HepG2 (cell line): ENCODE results near the gene GNB4. TPM values are rescaled to one million over a fixed set of nuclear protein-coding genes. Genes with fewer than 3 reads are reported as not detected.

Experiments
- ATAC-seq: fragments of 200-7000 bp; cut with Tn5 transposase; 3 replicates; pipeline ENCODE4 v1.9.1; 2020; ENCODE audit warnings: mild to moderate bottlenecking, moderate library complexity
- BruUV-seq: library from RNA; stranded (reverse); fragments of 400-500 nt; replicated peaks from 2 replicates; lab custom pipeline; 2021; lab: Mats Ljungman, UMichigan
- CTCF ChIA-PET: fragments of 300-600 bp; formaldehyde crosslinking; extraction: SDS; loops from one replicate; lab custom pipeline; 2021; ENCODE audit warnings: low total read pairs, inconsistent platforms, low intra/inter-chr PET ratio; lab: Yijun Ruan, JAX
- POLR2A ChIA-PET: fragments of 350-600 bp; sonication (Branson Sonifier 250); formaldehyde crosslinking; loops from one replicate; lab custom pipeline; 2020; ENCODE audit warnings: antibody characterized with exemption, inconsistent platforms; lab: Yijun Ruan, JAX
- DNase-seq: peaks from one replicate; pipeline ENCODE4 v3.0.0-alpha.2; 2015; ENCODE audit warnings: low spot score
- FAIRE-seq: peaks from 3 replicates; lab custom pipeline; 2011; peaks lifted over from hg19 to GRCh38; lab: Jason Lieb, UNC
- H2AFZ ChIP-seq: one replicate; pipeline ENCODE4 v1.6.1; 2011; ENCODE audit warnings: low read length, inconsistent platforms
- H3K27ac ChIP-seq: fragments of 300-600 bp; 3 replicates; pipeline ENCODE4 v1.8.0; 2011; ENCODE audit warnings: mixed run types, mild to moderate bottlenecking, mixed read lengths, low read length, inconsistent platforms; ENCODE audit not compliant: insufficient read depth; ENCODE audit errors: extremely low read length
- H3K27me3 ChIP-seq, 2 experiments: fragments of 200-600 bp in 1 of 2; 2 replicates in 1 of 2; 3 replicates in 1 of 2; pipeline versions ENCODE4 v1.6.0 to v1.8.0; 2011; ENCODE audit warnings: low read length in 2 of 2, mild to moderate bottlenecking in 2 of 2, moderate library complexity in 2 of 2, inconsistent platforms in 1 of 2; ENCODE audit not compliant: insufficient read depth in 2 of 2, control insufficient read depth in 1 of 2
- H3K36me3 ChIP-seq, 2 experiments: fragments of 200-600 bp in 1 of 2; replicated peaks in 1 of 2; 2 replicates in 1 of 2; 3 replicates in 1 of 2; pipeline versions ENCODE4 v1.5.1 to v1.8.0; 2011; ENCODE audit warnings: low read length in 2 of 2, inconsistent platforms in 1 of 2; ENCODE audit not compliant: insufficient read depth in 2 of 2, control insufficient read depth in 1 of 2
- H3K4me1 ChIP-seq: 2 replicates; pipeline ENCODE4 v1.5.1; 2012; ENCODE audit warnings: low read length, inconsistent platforms; ENCODE audit not compliant: insufficient read depth
- H3K4me2 ChIP-seq: 2 replicates; pipeline ENCODE4 v1.6.0; 2011; ENCODE audit warnings: low read depth, low read length, inconsistent platforms
- H3K4me3 ChIP-seq, 3 experiments: fragments of 200-600 bp in 1 of 3; sonication (generic), shearing (Covaris generic) in 1 of 3; replicated peaks in 1 of 3; 2 replicates each; pipeline ENCODE4 v1.5.1; 2011 to 2016; ENCODE audit warnings: low read length in 3 of 3, inconsistent platforms in 2 of 3, low read depth in 2 of 3, mild to moderate bottlenecking in 2 of 3, control low read depth in 1 of 3, mixed read lengths in 1 of 3; ENCODE audit not compliant: insufficient read depth in 1 of 3
- H3K79me2 ChIP-seq: one replicate; pipeline ENCODE4 v1.6.1; 2011; ENCODE audit warnings: low read length, inconsistent platforms; ENCODE audit not compliant: insufficient read depth
- H3K9ac ChIP-seq: 2 replicates; pipeline ENCODE4 v1.6.0; 2011; ENCODE audit warnings: mild to moderate bottlenecking, low read depth, low read length, inconsistent platforms; ENCODE audit not compliant: insufficient read depth
- H3K9me3 ChIP-seq: 2 replicates; pipeline ENCODE4 v1.5.1; 2012; ENCODE audit warnings: mild to moderate bottlenecking, low read length
- H4K20me1 ChIP-seq: 2 replicates; pipeline ENCODE4 v1.6.0; 2011; ENCODE audit warnings: inconsistent platforms, mild to moderate bottlenecking, low read length, moderate library complexity; ENCODE audit not compliant: insufficient read depth
- KLF6 ChIP-seq: IDR thresholded peaks from 2 replicates; pipeline ENCODE4 v1.8.0; 2016; ENCODE audit warnings: missing biosample characterization, missing genetic modification reagents
- MBNL3 ChIP-seq: fragments of 250-450 bp; sonication (Bioruptor Pico); conservative IDR thresholded peaks from 2 replicates; pipeline ENCODE4 v1.8.0; 2022; ENCODE audit warnings: mild to moderate bottlenecking, inconsistent platforms
- MZF1 ChIP-seq: sonication (generic); formaldehyde crosslinking; IDR thresholded peaks from 2 replicates; pipeline ENCODE4 v1.8.1; 2023; ENCODE audit warnings: mild to moderate bottlenecking, missing genetic modification reagents, borderline replicate concordance
- PITX1 ChIP-seq: sonication (generic); formaldehyde crosslinking; IDR thresholded peaks from 2 replicates; pipeline ENCODE4 v1.5.1; 2020; ENCODE audit warnings: mild to moderate bottlenecking, missing genetic modification reagents
- RARG ChIP-seq: sonication (generic); formaldehyde crosslinking; IDR thresholded peaks from 2 replicates; pipeline ENCODE4 v1.4.0; 2020; ENCODE audit warnings: low read depth, mild to moderate bottlenecking, missing genetic modification reagents
- SMARCE1 ChIP-seq: fragments of 450-650 bp; IDR thresholded peaks from 2 replicates; pipeline ENCODE4 v1.6.1; 2017; ENCODE audit warnings: borderline replicate concordance
- STAT5B ChIP-seq: sonication (generic); formaldehyde crosslinking; IDR thresholded peaks from 2 replicates; pipeline ENCODE4 v1.4.0; 2020; ENCODE audit warnings: missing genetic modification reagents
- TAF1 ChIP-seq: sonication (generic); formaldehyde crosslinking; IDR thresholded peaks from 2 replicates; pipeline ENCODE4 v1.4.0; 2020; ENCODE audit warnings: missing genetic modification reagents
- TBX3 ChIP-seq: fragments of 450-650 bp; IDR thresholded peaks from 2 replicates; pipeline ENCODE4 v1.6.1; 2017; ENCODE audit warnings: antibody characterized with exemption, mild to moderate bottlenecking, inconsistent platforms, borderline replicate concordance
- ZFP1 ChIP-seq: IDR thresholded peaks from 2 replicates; pipeline ENCODE4 v1.6.1; 2016
- ZNF33B ChIP-seq: sonication (generic); formaldehyde crosslinking; IDR thresholded peaks from 2 replicates; pipeline ENCODE4 v1.5.1; 2020; ENCODE audit warnings: mild to moderate bottlenecking, missing genetic modification reagents
- ZNF496 ChIP-seq: sonication (generic); formaldehyde crosslinking; IDR thresholded peaks from 2 replicates; pipeline ENCODE4 v1.8.1; 2023; ENCODE audit warnings: mild to moderate bottlenecking, moderate library complexity, missing genetic modification reagents; ENCODE audit not compliant: insufficient replicate concordance
- ZNF768 ChIP-seq: sonication (generic); formaldehyde crosslinking; IDR thresholded peaks from 2 replicates; pipeline ENCODE4 v1.4.0; 2020; ENCODE audit warnings: missing genetic modification reagents
- WGBS: methylation state at CpG from one replicate; pipeline ENCODE4 v1.1.6; 2017; ENCODE audit warnings: low lambda C conversion rate; 5-methylcytosine and 5-hydroxymethylcytosine counted together
- in situ Hi-C: cut with HindIII; loops from 2 replicates; pipeline ENCODE4 v1.10.0; 2017; ENCODE audit warnings: low pct_unique_long_range_greater_than_20kb; ENCODE audit not compliant: extremely low pct_ligation_motif_present
- intact Hi-C: fragments of 100-400 bp; cut with micrococcal nuclease; formaldehyde crosslinking; loops from one replicate; pipeline ENCODE4 v1.10.0; 2022; ENCODE audit not compliant: unreplicated experiment
- polyA plus RNA-seq, 8 experiments: library from polyadenylated mRNA; depleted of rRNA in 3 of 8; stranded (reverse) in 7 of 8; unstranded in 1 of 8; fragments of >200 nt; fragmentation: Illumina TruSeq in 4 of 8; extraction: Trizol in 4 of 8; gene quantifications; 2 replicates each; pipeline versions ENCODE4 v1.2.1 to v1.2.3, GENCODE V29; 2011 to 2016; ENCODE audit warnings: low read depth in 4 of 8, missing spikeins in 1 of 8, mixed read lengths in 1 of 8; ENCODE audit not compliant: insufficient read depth in 1 of 8
- total RNA-seq, 5 experiments: library from RNA; depleted of rRNA; stranded (reverse); fragments of >200 nt; fragmentation: Illumina TruSeq; extraction: Trizol; gene quantifications; 2 replicates each; pipeline ENCODE4 v1.2.3, GENCODE V29; 2016; ENCODE audit warnings: low read depth in 1 of 5
- TF ChIP-seq, protein P1 (sequence below): IDR thresholded peaks from 2 replicates; pipeline ENCODE4 v1.6.1; 2016; ENCODE audit warnings: control low read depth

The GNB4 gene
- total and polyA plus RNA-seq, 2 of the 13 experiments (the other 11 are each of a cell fraction or from before 2014, with no cell fraction given) = 0.07 to 0.13 TPM

DNA sequence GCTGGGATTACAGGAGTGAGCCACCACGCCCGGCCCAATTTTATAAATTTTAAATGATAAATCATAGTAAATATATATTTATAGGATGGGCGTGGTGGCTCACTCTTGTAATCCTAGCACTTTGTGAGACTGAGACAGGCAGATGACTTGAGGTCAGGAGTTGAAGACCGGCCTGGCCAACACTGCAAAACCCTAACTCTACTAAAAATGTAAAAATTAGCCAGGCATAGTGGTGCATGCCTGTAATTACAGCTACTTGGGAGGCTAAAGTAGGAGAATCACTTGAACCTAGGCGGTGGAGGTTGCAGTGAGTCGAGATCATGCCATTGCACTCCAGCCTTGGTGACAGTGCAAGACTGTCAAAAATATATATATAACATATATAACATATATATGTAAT lies 77.3 kb downstream of the GNB4 start:
- DNase-seq (no peak), FAIRE-seq (no peak), ATAC-seq (no peak)
- Histone ChIP-seq H3K4me3 (no peak overlapping the region), H3K4me1 (no peaks in the 10 kb centered on the region), H3K27ac (no peak overlapping the region), H3K79me2 (no peaks in the 10 kb centered on the region), H3K9me3 (no peaks in the 10 kb centered on the region), H3K27me3 (no peaks in the 10 kb centered on the region; a peak in 1 of 5 replicates), H3K36me3 (peaks cover 3 to 34% of the 10 kb centered on the region in 2 experiments; a peak in 4 of 5 replicates), H4K20me1 (no peaks in the 10 kb centered on the region), H2AFZ (no peak overlapping the region), H3K9ac (no peak overlapping the region), H3K4me2 (no peak overlapping the region)
- no peak for TF ChIP-seq ZNF33B (CRISPR knock-in tag)
- TF ChIP-seq TBX3 = no peak
- no peak for TF ChIP-seq TAF1 (CRISPR knock-in tag)
- TF ChIP-seq MZF1 = no peak
- TF ChIP-seq ZNF768 (CRISPR knock-in tag) = no peak
- 99% methylated on average over 6 of the region's 6 CpGs for WGBS
- no TSS peak for BruUV-seq
- POLR2A ChIA-PET = no interaction called here
- CTCF ChIA-PET = no interaction called here
- intact Hi-C loops (no loop called here), in situ Hi-C loops (no loop called here)

GRCh38 chr3:179369621-179370020 lies 81.6 kb downstream of the GNB4 start:
- no peak for TF ChIP-seq ZFP1 (CRISPR knock-in tag)
- TF ChIP-seq, protein P1, sequence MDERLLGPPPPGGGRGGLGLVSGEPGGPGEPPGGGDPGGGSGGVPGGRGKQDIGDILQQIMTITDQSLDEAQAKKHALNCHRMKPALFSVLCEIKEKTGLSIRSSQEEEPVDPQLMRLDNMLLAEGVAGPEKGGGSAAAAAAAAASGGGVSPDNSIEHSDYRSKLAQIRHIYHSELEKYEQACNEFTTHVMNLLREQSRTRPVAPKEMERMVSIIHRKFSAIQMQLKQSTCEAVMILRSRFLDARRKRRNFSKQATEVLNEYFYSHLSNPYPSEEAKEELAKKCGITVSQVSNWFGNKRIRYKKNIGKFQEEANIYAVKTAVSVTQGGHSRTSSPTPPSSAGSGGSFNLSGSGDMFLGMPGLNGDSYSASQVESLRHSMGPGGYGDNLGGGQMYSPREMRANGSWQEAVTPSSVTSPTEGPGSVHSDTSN (CRISPR knock-in tag) = no peak
- TF ChIP-seq SMARCE1 = no peak
- no peak for TF ChIP-seq KLF6
- no peak for TF ChIP-seq ZNF496 (CRISPR knock-in tag)
- TF ChIP-seq RARG = no peak
- TF ChIP-seq PITX1 (CRISPR knock-in tag) = no peak
- no peak for TF ChIP-seq MBNL3 (CRISPR knock-in tag)
- TF ChIP-seq STAT5B (CRISPR knock-in tag) = no peak
- TF ChIP-seq, all 625 proteins: peak for 0
- in situ Hi-C loops (no loop called here), intact Hi-C loops (no loop called here)
- DNase-seq (no peak), FAIRE-seq (no peak), ATAC-seq (no peak)
- ChIA-PET CTCF (no interaction called here), POLR2A (no interaction called here)
- Histone ChIP-seq H3K79me2 (no peaks in the 10 kb centered on the region), H4K20me1 (no peaks in the 10 kb centered on the region), H3K27me3 (no peaks in the 10 kb centered on the region; a peak in 1 of 5 replicates), H3K9ac (no peak overlapping the region), H3K4me3 (no peak overlapping the region), H3K4me1 (no peaks in the 10 kb centered on the region), H3K27ac (no peak overlapping the region), H3K36me3 (peaks cover 2 to 31% of the 10 kb centered on the region in 2 experiments; a peak in 3 of 5 replicates), H3K9me3 (no peaks in the 10 kb centered on the region), H3K4me2 (no peak overlapping the region), H2AFZ (no peak overlapping the region)
- 100% methylated on average over 1 of the region's 1 CpG for WGBS
- BruUV-seq = no TSS peak
